Tibial nerve (tissue), 4 donors: Measurements from ENCODE around the gene PRKAG2.

Source experiments
- CTCF ChIP-seq, 5 experiments: fragments of 200-600 bp in 3 of 5; fragments of 450-650 bp in 2 of 5; sonication (generic) in 3 of 5; IDR thresholded peaks; one replicate each; pipeline ENCODE4 v1.5.1; 2016 to 2019; ENCODE audit warnings: antibody characterized with exemption in 5 of 5, mild to moderate bottlenecking in 3 of 5, moderate library complexity in 2 of 5
- EP300 ChIP-seq, 2 donors: sonication (generic); formaldehyde crosslinking; IDR thresholded peaks; one replicate each; pipeline ENCODE4 v1.6.1; 2017; ENCODE audit warnings: antibody characterized with exemption in 2 of 2, mild to moderate bottlenecking in 1 of 2
- POLR2A ChIP-seq, 2 donors: fragments of 450-650 bp; IDR thresholded peaks; one replicate each; pipeline ENCODE4 v1.6.1; 2017; ENCODE audit warnings: antibody characterized with exemption in 2 of 2, mild to moderate bottlenecking in 2 of 2, moderate library complexity in 2 of 2

GRCh38 chr7:151542606-151543130 is 334.2 kb downstream of the PRKAG2 start:
- no peak for TF ChIP-seq POLR2A (IDR thresholded peaks at IDR 0.05)
- TF ChIP-seq CTCF (IDR thresholded peaks at IDR 0.05), result no peak
- TF ChIP-seq EP300 (IDR thresholded peaks at IDR 0.05), result no peak
